GM19324 (cell line): ENCODE data around the gene SLC38A2.
"Not testable (repeated sequence)": the region's sequence is repeated elsewhere in the genome, so short reads cannot be mapped to it uniquely, and the experiment has no call there.

Experiments
- ATAC-seq: cut with Tn5 transposase; IDR thresholded peaks from one replicate; pipeline ENCODE4 v1.9.1; 2021; ENCODE audit warnings: mild to moderate bottlenecking, moderate library complexity; ENCODE audit not compliant: unreplicated experiment, low FRiP score

SLC38A2 gene

DNA sequence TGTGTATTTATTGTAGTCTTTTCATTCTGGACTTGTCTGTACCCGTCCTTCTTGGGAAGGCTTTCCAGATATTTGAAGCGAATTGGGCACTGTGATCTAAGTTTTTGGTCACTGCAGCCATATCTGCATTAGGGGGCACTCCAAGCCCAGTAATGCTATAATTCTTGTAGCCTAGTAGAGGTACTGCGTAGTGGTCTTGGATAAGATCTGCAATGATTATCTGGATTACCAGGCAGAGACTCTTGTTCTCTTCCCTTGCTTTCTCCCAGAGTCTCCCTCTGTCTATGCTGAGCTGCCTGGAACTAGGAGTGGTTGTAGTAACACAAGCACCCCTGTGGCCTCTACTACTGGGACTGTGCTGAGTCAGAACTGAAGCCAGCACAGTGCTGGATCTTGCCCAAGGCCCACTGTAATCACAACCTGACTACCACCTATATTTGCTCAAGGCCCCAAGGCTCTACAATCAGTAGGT, 30.0 kb downstream of the SLC38A2 start:
- no peak for ATAC-seq

DNA sequence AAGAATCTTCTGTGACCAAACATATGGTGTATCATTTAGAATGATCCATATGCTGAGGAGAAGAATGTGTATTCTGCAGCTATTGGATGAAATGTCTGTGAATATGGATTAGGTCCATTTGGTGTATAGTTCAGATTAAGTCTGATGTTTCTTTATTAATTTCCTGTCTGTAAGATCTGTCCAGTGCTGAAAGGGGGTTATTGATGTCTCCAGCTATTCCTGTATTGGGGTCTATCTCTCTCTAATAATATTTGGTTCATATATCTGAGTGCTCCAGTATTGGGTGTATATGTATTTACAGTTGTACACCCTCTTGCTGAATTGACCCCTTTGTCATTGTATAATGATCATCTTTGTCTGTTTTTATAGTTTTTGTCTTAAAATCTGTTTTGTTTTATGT, 33.5 kb downstream of the SLC38A2 start:
- no peak for ATAC-seq

DNA sequence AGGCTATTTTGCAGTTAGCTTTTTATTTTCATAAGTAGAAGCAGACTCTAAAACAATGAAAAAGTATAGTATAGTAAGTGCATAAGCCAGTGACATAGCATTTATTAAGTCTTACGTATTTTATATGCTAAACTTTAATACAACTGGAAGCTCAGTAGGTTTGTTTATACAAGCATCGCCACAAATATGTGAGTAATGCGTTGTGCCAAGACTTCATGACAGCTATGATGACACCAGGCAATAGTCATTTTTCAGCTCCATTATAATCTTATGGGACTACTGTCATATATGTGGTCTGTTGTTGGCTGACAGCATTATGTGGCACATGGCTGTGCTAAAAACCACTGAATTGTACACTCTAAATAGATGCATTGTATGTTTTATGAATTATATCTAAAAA, 40.3 kb downstream of the SLC38A2 start:
- no peak for ATAC-seq

DNA sequence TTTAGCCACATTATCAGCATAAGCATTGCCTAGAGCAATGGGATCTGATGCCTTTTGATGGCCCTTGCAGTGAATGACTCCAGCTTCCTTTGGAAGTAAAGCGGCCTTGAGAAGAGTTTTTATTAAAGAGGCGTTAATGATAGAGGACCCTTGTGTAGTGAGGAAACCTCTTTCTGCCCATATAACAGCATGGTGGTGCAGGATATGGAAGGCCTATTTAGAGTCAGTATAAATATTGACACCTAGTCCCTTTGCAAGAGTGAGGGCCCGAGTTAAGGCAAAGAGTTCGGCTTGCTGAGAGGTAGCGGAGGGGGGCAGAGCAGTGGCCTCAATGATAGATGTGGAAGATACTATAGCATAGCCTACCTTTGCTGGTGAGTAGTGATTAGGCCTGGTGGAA, 47.5 kb downstream of the SLC38A2 start:
- ATAC-seq: not testable (repeated sequence)

DNA sequence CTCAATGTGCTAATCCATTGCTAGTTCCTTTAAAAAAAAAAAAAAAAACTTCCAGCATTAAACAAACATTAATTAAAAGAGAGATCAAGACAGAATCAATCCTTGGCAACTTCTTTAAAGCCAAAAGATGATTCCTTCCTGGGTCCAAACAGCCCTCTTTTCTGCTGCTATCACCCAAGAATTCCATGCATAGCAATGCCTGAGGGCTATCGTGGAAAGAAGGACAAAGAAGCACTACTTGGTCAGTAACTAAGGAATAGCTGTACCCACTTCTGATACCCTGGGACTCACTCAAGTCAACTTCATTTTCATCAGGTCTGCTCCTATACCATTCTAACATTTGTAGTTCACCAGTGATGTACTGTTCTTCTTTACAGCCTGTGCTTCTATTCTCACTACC, 51.8 kb downstream of the SLC38A2 start:
- ATAC-seq: no peak

DNA sequence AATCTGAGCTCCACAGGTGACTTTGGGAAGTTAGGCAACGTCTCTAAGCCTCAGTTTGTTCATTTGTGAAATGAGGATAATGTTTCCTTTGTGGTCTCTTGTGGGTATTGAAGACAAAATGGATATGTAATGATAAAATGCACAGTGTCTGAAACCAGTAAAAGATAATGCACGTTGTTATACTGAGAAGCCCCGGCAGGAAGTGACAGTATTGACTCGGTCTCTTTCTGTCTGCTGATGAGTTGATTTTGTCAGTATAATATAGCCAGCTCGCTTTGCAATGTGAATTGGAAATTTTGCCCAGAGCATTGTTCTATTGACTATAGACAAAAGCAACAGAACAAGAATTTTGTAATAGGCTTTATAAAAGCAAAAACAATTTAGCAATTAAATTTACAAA, 54.5 kb downstream of the SLC38A2 start:
- ATAC-seq: no peak
